AG10803 (cell line): ENCODE results near the gene SH3BP2.

ENCODE experiments used
- DNase-seq: peaks from one replicate; pipeline ENCODE4 v3.0.0; 2010; ENCODE audit warnings: low read depth
- H3K4me3 ChIP-seq: 2 replicates; pipeline ENCODE4 v1.5.1; 2011; ENCODE audit warnings: mild to moderate bottlenecking, low read length, control low read depth
- TF ChIP-seq, protein P1 (sequence below): conservative IDR thresholded peaks from 2 replicates; pipeline ENCODE4 v1.5.1; 2011; ENCODE audit warnings: mild to moderate bottlenecking, low read length, control low read depth, inconsistent platforms

SH3BP2 gene

DNA sequence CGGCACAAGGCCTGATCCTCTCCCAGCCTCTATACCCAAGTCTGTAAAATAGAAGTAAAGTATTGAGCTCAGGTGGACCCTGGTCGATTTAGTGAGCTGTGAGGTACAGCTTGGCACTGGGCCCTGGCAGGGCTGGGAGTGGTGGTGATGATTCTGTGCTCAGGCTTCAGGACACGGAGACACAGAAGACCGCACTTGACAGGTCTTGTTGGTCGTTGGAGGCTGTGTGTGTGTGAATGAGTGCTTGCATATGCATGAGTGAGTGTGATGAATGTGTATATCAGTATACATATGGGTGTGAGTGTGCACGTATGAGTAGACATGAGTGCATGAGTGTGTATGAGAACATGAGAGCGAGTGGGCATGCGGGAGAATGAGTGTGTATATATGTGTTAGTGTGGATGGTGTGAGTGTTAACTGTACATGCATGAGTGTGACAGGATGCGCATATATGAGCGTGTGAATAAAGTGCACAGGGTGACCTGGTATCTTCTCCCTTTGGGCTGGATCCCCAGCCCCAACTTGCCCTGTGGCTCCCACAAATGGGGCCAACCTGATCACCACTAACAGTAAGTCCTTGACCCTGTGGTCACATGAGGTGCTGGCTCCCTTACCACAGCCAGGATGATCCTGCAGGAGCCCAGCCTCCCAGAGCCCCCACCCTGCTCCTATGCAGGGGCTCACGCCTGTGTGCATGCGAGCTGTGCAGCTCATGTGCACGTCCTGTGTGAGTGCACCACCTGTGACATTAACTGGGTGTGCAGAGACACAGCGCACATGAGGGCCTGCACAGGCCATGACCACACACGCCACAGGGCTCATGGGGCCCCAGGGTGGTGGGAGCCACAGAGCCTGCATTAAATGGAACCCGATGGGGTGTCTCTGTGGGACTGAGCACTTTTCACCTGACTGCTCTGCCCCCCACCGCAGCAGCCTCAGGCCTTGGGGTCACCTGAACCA lies 20.8 kb downstream of the SH3BP2 start:
- DNase-seq = no peak
- TF ChIP-seq, protein P1, sequence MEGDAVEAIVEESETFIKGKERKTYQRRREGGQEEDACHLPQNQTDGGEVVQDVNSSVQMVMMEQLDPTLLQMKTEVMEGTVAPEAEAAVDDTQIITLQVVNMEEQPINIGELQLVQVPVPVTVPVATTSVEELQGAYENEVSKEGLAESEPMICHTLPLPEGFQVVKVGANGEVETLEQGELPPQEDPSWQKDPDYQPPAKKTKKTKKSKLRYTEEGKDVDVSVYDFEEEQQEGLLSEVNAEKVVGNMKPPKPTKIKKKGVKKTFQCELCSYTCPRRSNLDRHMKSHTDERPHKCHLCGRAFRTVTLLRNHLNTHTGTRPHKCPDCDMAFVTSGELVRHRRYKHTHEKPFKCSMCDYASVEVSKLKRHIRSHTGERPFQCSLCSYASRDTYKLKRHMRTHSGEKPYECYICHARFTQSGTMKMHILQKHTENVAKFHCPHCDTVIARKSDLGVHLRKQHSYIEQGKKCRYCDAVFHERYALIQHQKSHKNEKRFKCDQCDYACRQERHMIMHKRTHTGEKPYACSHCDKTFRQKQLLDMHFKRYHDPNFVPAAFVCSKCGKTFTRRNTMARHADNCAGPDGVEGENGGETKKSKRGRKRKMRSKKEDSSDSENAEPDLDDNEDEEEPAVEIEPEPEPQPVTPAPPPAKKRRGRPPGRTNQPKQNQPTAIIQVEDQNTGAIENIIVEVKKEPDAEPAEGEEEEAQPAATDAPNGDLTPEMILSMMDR = no peak
- no peak overlapping the region for H3K4me3 ChIP-seq

DNA sequence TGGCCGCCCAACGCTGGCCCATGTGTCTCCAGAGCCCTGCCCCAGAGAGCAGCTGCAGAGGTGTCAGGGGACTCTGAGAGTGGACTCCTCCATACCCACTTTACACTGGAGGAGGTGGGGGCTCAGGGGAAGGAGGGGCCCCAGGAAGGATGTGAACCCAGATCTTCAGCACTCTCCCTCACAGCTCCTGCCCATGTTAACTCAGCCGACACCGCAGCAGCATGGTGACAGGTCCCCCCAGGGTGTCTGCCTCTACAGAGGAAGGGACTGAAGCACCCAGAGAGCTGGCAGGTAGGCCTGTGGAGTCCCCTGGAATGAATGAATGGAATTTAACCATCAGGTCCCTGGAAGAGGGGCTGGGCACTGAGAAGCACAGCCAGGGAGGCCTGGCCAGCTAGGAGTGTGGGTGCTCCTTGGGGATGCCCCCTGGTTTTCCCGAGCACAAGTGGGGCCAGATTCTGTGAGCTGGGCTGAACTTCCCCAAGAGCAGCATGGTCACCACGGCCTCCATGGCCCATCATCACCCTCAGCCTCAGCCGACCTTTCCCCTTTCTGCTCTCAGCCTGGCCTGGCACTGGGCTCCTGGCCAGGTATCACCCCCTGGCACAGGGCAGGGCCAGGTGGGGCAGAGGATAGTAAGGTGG lies 21.9 kb downstream of the SH3BP2 start:
- DNase-seq = no peak
- no peak overlapping the region for H3K4me3 ChIP-seq
- TF ChIP-seq, protein P1 = no peak

DNA sequence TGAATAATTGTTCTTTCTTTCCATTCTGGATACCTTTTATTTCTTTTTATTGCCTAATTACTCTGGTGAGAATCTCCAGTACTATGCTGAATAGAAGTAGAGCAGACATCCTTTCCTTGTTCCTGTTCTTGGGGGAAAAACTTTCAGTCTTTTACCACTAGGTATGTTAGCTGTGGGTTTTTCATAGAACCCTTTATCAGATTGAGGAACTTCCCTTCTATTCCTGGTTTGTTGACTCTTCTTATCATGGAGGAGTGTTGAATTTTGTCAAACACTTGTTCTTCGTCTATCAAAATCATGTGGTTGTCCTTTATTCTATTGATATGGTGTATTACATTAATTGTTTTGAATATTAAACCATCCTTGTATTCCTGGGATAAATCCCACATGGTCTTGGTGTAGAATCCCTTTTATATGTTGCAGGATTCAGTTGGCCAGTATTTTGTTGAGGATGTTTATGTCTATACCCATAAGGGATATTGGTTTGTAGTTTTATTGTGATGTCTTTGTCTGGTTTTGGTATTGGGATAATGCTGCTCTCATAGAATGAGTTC lies 23.6 kb downstream of the SH3BP2 start:
- TF ChIP-seq, protein P1 = no peak
- no peak overlapping the region for H3K4me3 ChIP-seq
- no peak for DNase-seq

DNA sequence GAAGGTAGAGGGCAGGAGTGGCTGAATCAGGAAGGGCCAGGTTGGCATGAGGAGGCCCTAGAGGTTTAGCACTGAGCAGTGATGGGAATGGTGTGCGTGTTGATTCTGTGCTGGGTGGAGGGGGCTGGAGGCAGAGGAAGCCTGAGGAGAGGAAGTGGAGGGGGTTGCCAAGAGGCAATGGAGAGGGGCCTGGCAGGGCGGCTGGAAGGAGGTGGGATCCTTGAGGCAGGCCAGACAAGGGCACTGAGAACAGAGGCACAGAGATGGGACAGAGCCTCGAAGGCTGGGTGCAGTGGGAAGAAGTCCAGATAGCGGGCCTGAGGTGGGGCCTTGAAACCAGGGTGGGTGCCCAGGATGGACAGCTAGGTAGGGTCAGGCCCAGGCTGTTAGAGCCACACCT lies 24.3 kb downstream of the SH3BP2 start:
- TF ChIP-seq, protein P1 = no peak
- H3K4me3 ChIP-seq = no peak overlapping the region
- DNase-seq = no peak

DNA sequence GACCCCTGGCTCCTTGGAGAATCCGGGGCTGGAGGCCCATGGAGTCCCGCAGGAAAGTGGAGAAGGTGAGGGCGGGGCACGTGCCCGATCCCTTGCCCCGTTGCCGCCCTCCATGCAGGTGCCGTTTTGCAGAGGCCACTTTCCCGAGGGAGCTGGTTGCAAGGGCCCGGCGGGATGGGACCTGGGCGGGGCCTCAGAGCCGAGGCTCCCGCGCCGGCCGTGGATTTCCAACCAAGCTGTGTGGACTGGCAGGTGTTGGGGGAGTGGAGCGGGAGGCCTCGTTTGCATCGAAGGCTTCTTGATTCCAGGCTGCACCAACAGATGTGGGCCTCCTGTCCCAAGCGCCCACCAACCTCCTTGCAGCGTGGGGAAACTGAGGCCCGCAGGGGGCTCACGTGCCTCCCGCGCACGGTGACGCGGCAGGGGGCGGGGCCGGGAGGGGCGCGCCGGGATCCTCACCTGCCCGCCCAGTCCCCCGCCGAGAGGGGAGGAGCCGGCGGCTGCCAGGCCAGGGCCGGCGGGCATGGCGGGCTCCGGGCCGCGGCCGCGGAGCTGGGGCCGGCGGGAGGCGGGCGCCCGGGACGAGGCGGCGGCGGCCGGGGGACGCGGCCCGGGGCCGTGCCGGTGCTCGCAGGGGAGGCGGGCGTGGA lies 24.9 kb downstream of the SH3BP2 start:
- peak overlapping the region; percentile 54 for H3K4me3 ChIP-seq
- TF ChIP-seq, protein P1 = no peak
- DNase-seq = no peak

DNA sequence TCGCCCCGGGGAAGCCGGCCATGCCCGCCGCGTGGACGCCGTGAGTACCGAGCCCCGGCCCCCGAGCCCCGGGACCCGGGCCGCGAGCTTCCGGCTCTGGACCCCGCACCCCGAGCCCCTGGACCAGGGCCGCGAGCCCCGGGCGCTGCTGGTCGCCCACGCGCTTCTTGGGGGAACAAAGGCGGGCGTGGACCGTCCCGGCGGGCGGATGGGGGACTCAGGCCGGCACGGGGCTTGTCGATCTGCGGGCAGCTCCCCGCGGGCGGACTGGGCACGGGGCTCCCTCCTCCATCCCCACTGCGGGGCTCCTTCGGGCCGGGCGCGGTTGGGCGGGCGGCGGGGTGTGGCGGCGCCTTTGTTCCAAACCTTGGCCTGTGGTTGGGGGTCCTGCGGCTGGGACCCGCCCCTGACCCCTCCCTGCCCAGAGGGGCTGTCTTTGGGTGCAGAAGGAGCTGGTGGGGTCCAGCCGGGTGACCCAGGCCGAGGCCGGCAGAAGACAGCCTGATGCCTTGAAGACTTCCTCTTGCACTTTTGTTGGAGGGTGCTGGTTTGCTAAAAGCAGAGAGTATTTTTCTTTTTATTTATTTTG lies 25.6 kb downstream of the SH3BP2 start:
- H3K4me3 ChIP-seq = peak overlapping the region; percentile 45
- TF ChIP-seq, protein P1 = no peak
- no peak for DNase-seq
